GM13976 (cell line): ENCODE measurements around the gene CYP4F8.
"Not testable (repeated sequence)": the region's sequence is repeated elsewhere in the genome, so short reads cannot be mapped to it uniquely, and the experiment has no call there.

Source experiments
- DNase-seq: peaks from one replicate; pipeline ENCODE4 v3.0.0; 2012; ENCODE audit warnings: low spot score
- CTCF ChIP-seq: IDR thresholded peaks from 2 replicates; pipeline ENCODE4 v1.5.1; 2012; ENCODE audit warnings: borderline replicate concordance, mild to moderate bottlenecking; ENCODE audit not compliant: insufficient read depth; ENCODE audit errors: extremely low read depth, missing control alignments, control extremely low read depth
- in situ Hi-C: fragments of 300-500 bp; cut with MboI; formaldehyde crosslinking; loops from one replicate; pipeline ENCODE4 v1.12.0; 2022; ENCODE audit warnings: low sequenced_read_pairs, mixed read lengths, inconsistent platforms; ENCODE audit not compliant: unreplicated experiment

The CYP4F8 gene

GRCh38 chr19:15584095-15584494 is 30.9 kb upstream of the CYP4F8 start:
- in situ Hi-C loops: no loop called here
- TF ChIP-seq CTCF: no peak
- no peak for DNase-seq

- TF ChIP-seq CTCF: peak; percentile 96
- in situ Hi-C loops: no loop called here
- peak; percentile 89 for DNase-seq
Measured at GRCh38 chr19:15584541-15585115, 30.4 kb upstream of the CYP4F8 start.

GRCh38 chr19:15587663-15588062 is 27.4 kb upstream of the CYP4F8 start:
- TF ChIP-seq CTCF: no peak
- in situ Hi-C loops: no loop called here
- no peak for DNase-seq

- in situ Hi-C loops: no loop called here
- no peak for TF ChIP-seq CTCF
- DNase-seq: no peak
Measured at GRCh38 chr19:15588265-15588664, 26.8 kb upstream of the CYP4F8 start.

- DNase-seq: no peak
- TF ChIP-seq CTCF: no peak
- in situ Hi-C loops: no loop called here
Measured at GRCh38 chr19:15589760-15590451, 25.1 kb upstream of the CYP4F8 start.

GRCh38 chr19:15591796-15592195 is 23.2 kb upstream of the CYP4F8 start:
- no peak for DNase-seq
- no peak for TF ChIP-seq CTCF
- in situ Hi-C loops: no loop called here

GRCh38 chr19:15592506-15592905 is 22.5 kb upstream of the CYP4F8 start:
- DNase-seq: not testable (repeated sequence)

GRCh38 chr19:15593766-15594165 is 21.3 kb upstream of the CYP4F8 start:
- DNase-seq, in situ Hi-C loops: not testable (repeated sequence)

More at GRCh38 chr19:15592506-15592905, 22.5 kb upstream of the CYP4F8 start:
- in situ Hi-C loops: not testable (repeated sequence)
